ENCODE results near the gene PTCH2. TPM values are rescaled to one million over a fixed set of nuclear protein-coding genes. Genes with fewer than 3 reads are reported as not detected.

The PTCH2 gene
- total RNA-seq, 1 donor from 2014 or later: not detected

DNA sequence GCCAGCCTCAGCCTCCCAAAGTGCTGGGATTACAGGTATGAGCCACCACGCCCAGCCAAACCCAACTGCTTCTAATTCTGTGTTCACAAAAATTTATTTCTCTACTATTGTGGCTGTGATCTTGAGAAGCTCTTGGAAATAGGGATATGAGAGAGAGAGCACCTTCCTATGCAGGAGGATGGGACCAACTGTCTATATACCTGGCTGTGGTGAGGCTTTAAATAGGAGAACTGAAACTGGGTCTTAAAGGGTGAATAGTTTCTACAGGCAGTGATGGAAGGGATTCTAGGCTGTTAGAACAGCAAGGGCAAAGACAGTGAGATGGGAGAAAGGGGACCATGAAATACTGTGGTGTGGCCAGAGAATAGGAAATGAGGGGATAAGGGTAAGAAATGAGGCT lies 8.3 kb upstream of the PTCH2 start:
- Histone ChIP-seq H3K4me3 (no peak overlapping the region), H3K36me3 (no peaks in the 10 kb centered on the region), H3K9me3 (ENCODE audit: low read depth) (no peaks in the 10 kb centered on the region), H3K4me1 (peaks cover 9% of the 10 kb centered on the region), H3K27ac (no peak overlapping the region), H3F3A (ENCODE audit: low read depth) (no peaks in the 10 kb centered on the region), H3K4me2 (no peak overlapping the region), H3K27me3 (no peaks in the 10 kb centered on the region), H3K9ac (no peak overlapping the region), H2AFZ (replicated peaks) (no peak overlapping the region), H4K20me1 (ENCODE audit: low read depth) (no peaks in the 10 kb centered on the region), H3K79me2 (ENCODE audit: low read depth) (no peaks in the 10 kb centered on the region)
- no peak for DNase-seq (ENCODE audit: low spot score)
- Mint-ChIP-seq H3K4me3 (no peak overlapping the region), H3K9me3 (no peaks in the 10 kb centered on the region), H3K36me3 (peaks cover 22% of the 10 kb centered on the region), H3K27me3 (ENCODE audit: insufficient read depth, low read depth) (no peaks in the 10 kb centered on the region), H3K4me1 (peaks cover 4% of the 10 kb centered on the region), H3K27ac (peak overlapping the region; percentile 9)
- TF ChIP-seq EZH2 (IDR thresholded peaks at IDR 0.05) (no peak), EZH2phosphoT487 (IDR thresholded peaks at IDR 0.05) (no peak)
- TF ChIP-seq, protein P1, sequence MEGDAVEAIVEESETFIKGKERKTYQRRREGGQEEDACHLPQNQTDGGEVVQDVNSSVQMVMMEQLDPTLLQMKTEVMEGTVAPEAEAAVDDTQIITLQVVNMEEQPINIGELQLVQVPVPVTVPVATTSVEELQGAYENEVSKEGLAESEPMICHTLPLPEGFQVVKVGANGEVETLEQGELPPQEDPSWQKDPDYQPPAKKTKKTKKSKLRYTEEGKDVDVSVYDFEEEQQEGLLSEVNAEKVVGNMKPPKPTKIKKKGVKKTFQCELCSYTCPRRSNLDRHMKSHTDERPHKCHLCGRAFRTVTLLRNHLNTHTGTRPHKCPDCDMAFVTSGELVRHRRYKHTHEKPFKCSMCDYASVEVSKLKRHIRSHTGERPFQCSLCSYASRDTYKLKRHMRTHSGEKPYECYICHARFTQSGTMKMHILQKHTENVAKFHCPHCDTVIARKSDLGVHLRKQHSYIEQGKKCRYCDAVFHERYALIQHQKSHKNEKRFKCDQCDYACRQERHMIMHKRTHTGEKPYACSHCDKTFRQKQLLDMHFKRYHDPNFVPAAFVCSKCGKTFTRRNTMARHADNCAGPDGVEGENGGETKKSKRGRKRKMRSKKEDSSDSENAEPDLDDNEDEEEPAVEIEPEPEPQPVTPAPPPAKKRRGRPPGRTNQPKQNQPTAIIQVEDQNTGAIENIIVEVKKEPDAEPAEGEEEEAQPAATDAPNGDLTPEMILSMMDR (IDR thresholded peaks at IDR 0.05): no peak

DNA sequence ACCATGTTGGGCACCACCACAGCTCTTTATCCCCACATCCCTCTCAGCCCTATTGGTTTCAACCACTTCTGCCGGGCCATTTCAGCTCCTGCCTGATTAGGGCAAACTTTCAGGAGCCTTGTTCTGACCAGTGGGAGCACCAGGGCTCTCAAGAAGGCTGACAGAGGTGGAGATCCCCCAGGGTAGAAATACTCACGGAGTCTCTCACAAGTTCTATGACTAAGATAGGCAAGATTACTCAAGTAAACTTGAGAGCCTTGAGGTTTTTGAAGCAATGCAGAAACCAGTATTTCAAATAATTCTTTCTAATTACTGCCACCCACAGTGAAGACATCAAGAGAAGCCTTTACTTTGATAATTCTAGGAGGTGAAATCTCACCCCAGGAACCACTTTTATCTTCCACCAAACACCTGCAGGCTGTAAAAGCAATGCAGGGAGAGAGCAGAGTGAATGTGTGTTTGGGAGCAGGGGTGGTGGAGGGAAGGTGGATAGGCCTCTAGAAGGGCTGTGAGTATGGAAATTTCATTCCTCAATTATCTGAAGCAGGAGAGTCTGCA lies 6.6 kb upstream of the PTCH2 start:
- H3K4me1 Mint-ChIP-seq: peaks cover 4% of the 10 kb centered on the region
- Histone ChIP-seq H3K27ac (no peak overlapping the region), H3K27me3 (no peaks in the 10 kb centered on the region), H2AFZ (replicated peaks) (no peak overlapping the region), H3K4me3 (no peak overlapping the region), H3K79me2 (ENCODE audit: low read depth) (no peaks in the 10 kb centered on the region), H4K20me1 (ENCODE audit: low read depth) (no peaks in the 10 kb centered on the region), H3K4me2 (no peak overlapping the region), H3K36me3 (no peaks in the 10 kb centered on the region), H3K9me3 (ENCODE audit: low read depth) (no peaks in the 10 kb centered on the region), H3K4me1 (peaks cover 9% of the 10 kb centered on the region), H3K9ac (no peak overlapping the region), H3F3A (ENCODE audit: low read depth) (no peaks in the 10 kb centered on the region)
- H3K27ac Mint-ChIP-seq: no peak overlapping the region
- TF ChIP-seq, protein P1 (IDR thresholded peaks at IDR 0.05): no peak
- no peak for TF ChIP-seq EZH2 (IDR thresholded peaks at IDR 0.05)
- H3K36me3 Mint-ChIP-seq: peaks cover 15% of the 10 kb centered on the region
- H3K27me3 Mint-ChIP-seq (ENCODE audit: insufficient read depth, low read depth): no peaks in the 10 kb centered on the region
- H3K9me3 Mint-ChIP-seq: no peaks in the 10 kb centered on the region
- H3K4me3 Mint-ChIP-seq: no peak overlapping the region
- DNase-seq (ENCODE audit: low spot score): no peak

DNA sequence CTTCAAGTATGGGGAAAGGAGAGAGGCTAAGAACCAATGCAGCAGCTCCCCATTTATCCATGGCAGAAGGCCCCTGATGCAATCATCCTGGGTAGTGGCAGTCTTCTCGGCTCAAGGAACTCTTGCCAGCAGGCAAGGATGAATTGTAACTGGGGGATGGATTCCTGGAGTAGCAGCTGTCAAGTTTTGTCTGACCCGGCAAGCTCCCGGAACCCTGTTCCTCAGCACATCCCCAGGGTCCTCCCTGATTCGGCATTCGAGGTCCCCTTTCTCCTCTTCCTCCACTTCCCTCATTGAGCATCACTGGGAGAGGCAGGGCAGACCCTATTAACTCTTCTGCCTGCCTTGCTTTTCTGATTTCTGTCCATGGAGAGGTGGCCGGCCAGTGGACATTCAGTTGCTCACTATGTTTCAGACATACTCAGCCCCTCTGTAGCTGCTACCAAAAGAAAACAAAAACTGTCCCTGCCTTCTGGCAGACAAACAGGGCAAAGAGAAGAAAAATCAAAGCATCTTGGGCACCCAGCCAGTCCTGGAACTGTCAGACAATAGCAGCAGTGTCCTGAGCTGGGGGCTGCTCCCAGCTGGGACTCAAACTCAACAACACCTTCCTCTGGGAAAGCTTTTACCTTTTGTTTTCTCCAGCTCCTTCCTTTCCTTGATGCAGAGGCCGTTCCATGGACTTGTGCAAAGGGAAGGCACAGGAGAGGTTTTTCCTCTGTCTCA lies 5.6 kb upstream of the PTCH2 start:
- Histone ChIP-seq H3K27me3 (peaks cover 3% of the 10 kb centered on the region), H3K4me3 (no peak overlapping the region), H3K79me2 (ENCODE audit: low read depth) (no peaks in the 10 kb centered on the region), H2AFZ (replicated peaks) (no peak overlapping the region), H3K9ac (no peak overlapping the region), H3K9me3 (ENCODE audit: low read depth) (no peaks in the 10 kb centered on the region), H3F3A (ENCODE audit: low read depth) (peaks cover 6% of the 10 kb centered on the region), H3K4me1 (peaks cover 9% of the 10 kb centered on the region), H3K4me2 (no peak overlapping the region), H3K36me3 (no peaks in the 10 kb centered on the region), H4K20me1 (ENCODE audit: low read depth) (no peaks in the 10 kb centered on the region), H3K27ac (no peak overlapping the region)
- peaks cover 14% of the 10 kb centered on the region for H3K36me3 Mint-ChIP-seq
- H3K27ac Mint-ChIP-seq: no peak overlapping the region
- H3K4me3 Mint-ChIP-seq: no peak overlapping the region
- H3K27me3 Mint-ChIP-seq (ENCODE audit: insufficient read depth, low read depth): peaks cover 5% of the 10 kb centered on the region
- H3K4me1 Mint-ChIP-seq: peaks cover 8% of the 10 kb centered on the region
- H3K9me3 Mint-ChIP-seq: no peaks in the 10 kb centered on the region
- TF ChIP-seq, protein P1 (IDR thresholded peaks at IDR 0.05): no peak
- no peak for TF ChIP-seq EZH2 (IDR thresholded peaks at IDR 0.05)
- TF ChIP-seq EZH2phosphoT487 (IDR thresholded peaks at IDR 0.05): no peak
- no peak for DNase-seq (ENCODE audit: low spot score)

Measured in neural progenitor cell (in vitro differentiated cells).